ENCODE data around the gene TVP23C.

TVP23C gene

GRCh38 chr17:15480204-15480603, 83.1 kb downstream of the TVP23C start:
- H3K4me3 Mint-ChIP-seq, result no peak overlapping the region
- H3K36me3 Mint-ChIP-seq (ENCODE audit: low read depth), result peaks cover 51% of the 10 kb centered on the region
- peaks cover 17% of the 10 kb centered on the region for H3K4me1 Mint-ChIP-seq
- no peaks in the 10 kb centered on the region for H3K27me3 Mint-ChIP-seq (ENCODE audit: low read depth)
- TF ChIP-seq, protein P1, sequence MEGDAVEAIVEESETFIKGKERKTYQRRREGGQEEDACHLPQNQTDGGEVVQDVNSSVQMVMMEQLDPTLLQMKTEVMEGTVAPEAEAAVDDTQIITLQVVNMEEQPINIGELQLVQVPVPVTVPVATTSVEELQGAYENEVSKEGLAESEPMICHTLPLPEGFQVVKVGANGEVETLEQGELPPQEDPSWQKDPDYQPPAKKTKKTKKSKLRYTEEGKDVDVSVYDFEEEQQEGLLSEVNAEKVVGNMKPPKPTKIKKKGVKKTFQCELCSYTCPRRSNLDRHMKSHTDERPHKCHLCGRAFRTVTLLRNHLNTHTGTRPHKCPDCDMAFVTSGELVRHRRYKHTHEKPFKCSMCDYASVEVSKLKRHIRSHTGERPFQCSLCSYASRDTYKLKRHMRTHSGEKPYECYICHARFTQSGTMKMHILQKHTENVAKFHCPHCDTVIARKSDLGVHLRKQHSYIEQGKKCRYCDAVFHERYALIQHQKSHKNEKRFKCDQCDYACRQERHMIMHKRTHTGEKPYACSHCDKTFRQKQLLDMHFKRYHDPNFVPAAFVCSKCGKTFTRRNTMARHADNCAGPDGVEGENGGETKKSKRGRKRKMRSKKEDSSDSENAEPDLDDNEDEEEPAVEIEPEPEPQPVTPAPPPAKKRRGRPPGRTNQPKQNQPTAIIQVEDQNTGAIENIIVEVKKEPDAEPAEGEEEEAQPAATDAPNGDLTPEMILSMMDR (IDR thresholded peaks at IDR 0.05; ENCODE audit: unreplicated experiment in 3 of 3), result no peak
- peak overlapping the region; percentile 53 to 65 (median 54) for H3K27ac Mint-ChIP-seq
- no peaks in the 10 kb centered on the region for H3K9me3 Mint-ChIP-seq

DNA sequence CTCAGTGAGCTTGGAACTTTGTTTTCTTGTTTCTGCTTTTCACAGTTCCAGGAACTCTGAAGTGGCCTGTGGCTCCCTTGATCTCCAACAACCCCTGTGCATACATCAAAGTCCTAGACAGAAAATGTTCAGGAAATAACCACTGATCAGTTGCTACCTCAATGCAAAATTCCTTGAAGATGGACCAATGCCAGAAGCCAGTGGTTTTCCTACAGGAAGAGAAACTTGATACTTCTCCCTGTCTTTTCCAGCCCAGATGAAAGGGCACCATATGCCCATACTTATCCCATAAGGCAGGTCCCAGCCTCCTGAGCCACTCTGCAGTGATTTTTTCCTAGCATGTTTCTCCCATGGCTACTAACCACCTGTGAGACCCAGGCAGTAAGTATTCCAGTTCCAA, 83.6 kb downstream of the TVP23C start:
- Mint-ChIP-seq H3K4me1 (peaks cover 17% of the 10 kb centered on the region), H3K27ac (peak overlapping the region; percentile 53 to 65 (median 54)), H3K4me3 (no peak overlapping the region), H3K27me3 (ENCODE audit: low read depth) (no peaks in the 10 kb centered on the region), H3K36me3 (ENCODE audit: low read depth) (peaks cover 52% of the 10 kb centered on the region), H3K9me3 (no peaks in the 10 kb centered on the region)
- TF ChIP-seq, protein P1 (IDR thresholded peaks at IDR 0.05; ENCODE audit: unreplicated experiment in 3 of 3), result no peak

- Mint-ChIP-seq H3K4me1 (peaks cover 17% of the 10 kb centered on the region), H3K27ac (no peak overlapping the region), H3K36me3 (ENCODE audit: low read depth) (peaks cover 55% of the 10 kb centered on the region), H3K4me3 (no peak overlapping the region), H3K27me3 (ENCODE audit: low read depth) (no peaks in the 10 kb centered on the region), H3K9me3 (no peaks in the 10 kb centered on the region)
- TF ChIP-seq, protein P1 (IDR thresholded peaks at IDR 0.05; ENCODE audit: unreplicated experiment in 3 of 3), result no peak
Observed at GRCh38 chr17:15478845-15479244, 84.4 kb downstream of the TVP23C start.

DNA sequence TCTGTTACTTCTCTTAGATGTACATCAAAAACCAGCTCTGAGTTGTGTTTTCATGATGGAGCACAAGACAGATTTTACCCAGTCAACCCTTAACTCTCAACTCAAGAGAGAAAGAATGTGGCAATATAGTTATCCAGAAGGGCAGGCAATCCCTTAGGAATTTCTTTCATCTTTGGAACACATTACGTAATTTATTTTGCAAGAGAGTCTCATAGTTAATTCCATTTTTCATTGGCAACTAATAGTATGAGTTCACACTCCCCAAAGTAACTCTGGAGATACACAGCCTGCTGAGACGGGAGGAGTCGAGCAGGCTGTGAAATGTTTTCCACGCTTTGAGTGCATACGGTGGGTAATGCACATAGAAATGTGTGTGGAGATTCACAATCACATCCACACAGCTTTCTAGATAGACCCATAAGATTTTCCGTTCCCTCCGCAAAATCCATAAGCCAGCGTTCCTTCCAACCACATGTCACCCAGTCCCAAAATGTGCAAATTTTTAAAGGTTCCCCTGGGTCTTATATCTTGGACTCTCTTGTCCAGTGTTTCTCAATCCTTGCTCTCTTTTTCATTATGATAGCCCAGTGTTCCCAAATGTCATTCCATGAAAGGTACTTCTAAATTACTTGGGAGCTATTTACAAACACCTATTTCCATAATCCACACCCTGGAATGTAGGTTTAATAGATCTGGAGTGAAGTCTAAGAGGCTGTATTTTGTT, 87.5 kb downstream of the TVP23C start:
- TF ChIP-seq, protein P1 (IDR thresholded peaks at IDR 0.05; ENCODE audit: unreplicated experiment in 3 of 3), result no peak
- Mint-ChIP-seq H3K36me3 (ENCODE audit: low read depth) (peaks cover 44% of the 10 kb centered on the region), H3K9me3 (no peaks in the 10 kb centered on the region), H3K27me3 (ENCODE audit: low read depth) (no peaks in the 10 kb centered on the region), H3K27ac (no peak overlapping the region), H3K4me3 (no peak overlapping the region), H3K4me1 (peaks cover 17% of the 10 kb centered on the region)

- peaks cover 35% of the 10 kb centered on the region for H3K36me3 Mint-ChIP-seq (ENCODE audit: low read depth)
- H3K4me3 Mint-ChIP-seq, result no peak overlapping the region
- H3K4me1 Mint-ChIP-seq, result peaks cover 12% of the 10 kb centered on the region
- no peak overlapping the region for H3K27ac Mint-ChIP-seq
- H3K27me3 Mint-ChIP-seq (ENCODE audit: low read depth), result no peaks in the 10 kb centered on the region
- no peaks in the 10 kb centered on the region for H3K9me3 Mint-ChIP-seq
- TF ChIP-seq, protein P1 (IDR thresholded peaks at IDR 0.05; ENCODE audit: unreplicated experiment in 3 of 3), result no peak
Observed at GRCh38 chr17:15472891-15473290, 90.4 kb downstream of the TVP23C start.

GRCh38 chr17:15470536-15470935, 92.7 kb downstream of the TVP23C start:
- Mint-ChIP-seq H3K9me3 (no peaks in the 10 kb centered on the region), H3K27ac (no peak overlapping the region), H3K27me3 (ENCODE audit: low read depth) (no peaks in the 10 kb centered on the region), H3K36me3 (ENCODE audit: low read depth) (peaks cover 27% of the 10 kb centered on the region), H3K4me1 (peaks cover 15% of the 10 kb centered on the region), H3K4me3 (no peak overlapping the region)
- TF ChIP-seq, protein P1 (IDR thresholded peaks at IDR 0.05; ENCODE audit: unreplicated experiment in 3 of 3), result no peak

Data from nephron (organoid).